ENCODE results near the gene OPRM1.

DNA sequence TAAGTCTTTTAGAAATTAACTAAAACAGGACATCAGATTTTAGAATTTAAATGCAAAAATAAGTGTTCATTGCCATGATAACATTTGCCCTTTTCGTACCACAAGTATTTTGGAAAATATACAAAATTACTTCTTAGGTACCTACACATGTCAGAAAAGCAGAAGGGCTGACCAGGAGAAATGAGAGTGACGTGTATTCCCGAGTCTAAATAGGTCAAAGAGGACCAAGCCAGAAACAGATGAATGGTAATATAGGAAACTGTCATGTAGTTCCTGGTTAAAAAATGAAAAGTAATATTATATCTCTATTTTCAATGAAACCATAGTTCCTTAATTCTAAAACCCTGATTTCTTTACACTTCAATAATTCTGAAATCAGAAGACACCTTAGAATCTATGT is 191.4 kb downstream of the OPRM1 start:
- TF ChIP-seq POLR2AphosphoS5 (IDR thresholded peaks at IDR 0.05) (no peak), POLR2A (IDR thresholded peaks at IDR 0.05) (no peak)
- TF ChIP-seq, protein P1, sequence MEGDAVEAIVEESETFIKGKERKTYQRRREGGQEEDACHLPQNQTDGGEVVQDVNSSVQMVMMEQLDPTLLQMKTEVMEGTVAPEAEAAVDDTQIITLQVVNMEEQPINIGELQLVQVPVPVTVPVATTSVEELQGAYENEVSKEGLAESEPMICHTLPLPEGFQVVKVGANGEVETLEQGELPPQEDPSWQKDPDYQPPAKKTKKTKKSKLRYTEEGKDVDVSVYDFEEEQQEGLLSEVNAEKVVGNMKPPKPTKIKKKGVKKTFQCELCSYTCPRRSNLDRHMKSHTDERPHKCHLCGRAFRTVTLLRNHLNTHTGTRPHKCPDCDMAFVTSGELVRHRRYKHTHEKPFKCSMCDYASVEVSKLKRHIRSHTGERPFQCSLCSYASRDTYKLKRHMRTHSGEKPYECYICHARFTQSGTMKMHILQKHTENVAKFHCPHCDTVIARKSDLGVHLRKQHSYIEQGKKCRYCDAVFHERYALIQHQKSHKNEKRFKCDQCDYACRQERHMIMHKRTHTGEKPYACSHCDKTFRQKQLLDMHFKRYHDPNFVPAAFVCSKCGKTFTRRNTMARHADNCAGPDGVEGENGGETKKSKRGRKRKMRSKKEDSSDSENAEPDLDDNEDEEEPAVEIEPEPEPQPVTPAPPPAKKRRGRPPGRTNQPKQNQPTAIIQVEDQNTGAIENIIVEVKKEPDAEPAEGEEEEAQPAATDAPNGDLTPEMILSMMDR (IDR thresholded peaks at IDR 0.05): no peak

Data from breast epithelium (tissue), 3 donors.